Neural progenitor cell (in vitro differentiated cells): ENCODE results near the gene MFSD12. TPM values are rescaled to one million over a fixed set of nuclear protein-coding genes. Genes with fewer than 3 reads are reported as not detected.

Experiments used
- DNase-seq: peaks from one replicate; pipeline ENCODE4 v3.0.0-alpha.2; 2016; ENCODE audit warnings: low spot score
- H2AFZ ChIP-seq: fragments of 200-600 bp; sonication (generic); replicated peaks from 2 replicates; pipeline ENCODE4 v1.6.1; 2016; ENCODE audit warnings: antibody characterized with exemption
- H3F3A ChIP-seq: fragments of 200-600 bp; sonication (generic); 2 replicates; pipeline ENCODE4 v1.6.1; 2016; ENCODE audit warnings: antibody characterized with exemption, low read depth
- H3K27ac ChIP-seq: fragments of 200-600 bp; sonication (generic); 2 replicates; pipeline ENCODE4 v1.5.1; 2016; ENCODE audit warnings: mild to moderate bottlenecking
- H3K27me3 ChIP-seq: fragments of 200-600 bp; sonication (generic); 2 replicates; pipeline ENCODE4 v1.6.1; 2016; ENCODE audit warnings: mild to moderate bottlenecking, moderate library complexity
- H3K36me3 ChIP-seq: fragments of 200-600 bp; sonication (generic); 2 replicates; pipeline ENCODE4 v1.5.1; 2016
- H3K4me1 ChIP-seq: fragments of 200-600 bp; sonication (generic); 2 replicates; pipeline ENCODE4 v1.6.1; 2016; ENCODE audit warnings: mixed run types
- H3K4me2 ChIP-seq: fragments of 200-600 bp; sonication (generic); 2 replicates; pipeline ENCODE4 v1.6.1; 2016
- H3K4me3 ChIP-seq: fragments of 200-600 bp; sonication (generic); 2 replicates; pipeline ENCODE4 v1.5.1; 2016
- H3K79me2 ChIP-seq: fragments of 200-600 bp; sonication (generic); 2 replicates; pipeline ENCODE4 v1.6.1; 2016; ENCODE audit warnings: low read depth
- H3K9ac ChIP-seq: fragments of 200-600 bp; sonication (generic); 2 replicates; pipeline ENCODE4 v1.6.1; 2016
- H3K9me3 ChIP-seq: fragments of 200-600 bp; sonication (generic); 2 replicates; pipeline ENCODE4 v1.5.1; 2016; ENCODE audit warnings: low read depth
- H4K20me1 ChIP-seq: fragments of 200-600 bp; sonication (generic); 2 replicates; pipeline ENCODE4 v1.6.1; 2016; ENCODE audit warnings: low read depth
- H3K27ac Mint-ChIP-seq: 3 replicates; pipeline ENCODE4 v1.8.0; 2021; ENCODE audit warnings: mixed read lengths
- H3K27me3 Mint-ChIP-seq: 2 replicates; pipeline ENCODE4 v1.8.0; 2022; ENCODE audit warnings: low read depth, mild to moderate bottlenecking, inconsistent platforms, moderate library complexity, mixed read lengths; ENCODE audit not compliant: insufficient read depth
- H3K36me3 Mint-ChIP-seq: 3 replicates; pipeline ENCODE4 v1.8.0; 2021; ENCODE audit warnings: mixed read lengths
- H3K4me1 Mint-ChIP-seq: 3 replicates; pipeline ENCODE4 v1.8.0; 2021; ENCODE audit warnings: mixed read lengths
- H3K4me3 Mint-ChIP-seq: 3 replicates; pipeline ENCODE4 v1.8.0; 2021; ENCODE audit warnings: mild to moderate bottlenecking, moderate library complexity, mixed read lengths
- H3K9me3 Mint-ChIP-seq: 3 replicates; pipeline ENCODE4 v1.8.0; 2020; ENCODE audit warnings: mixed read lengths
- EZH2 ChIP-seq: fragments of 200-600 bp; sonication (generic); IDR thresholded peaks from 2 replicates; pipeline ENCODE4 v1.6.1; 2017; ENCODE audit warnings: antibody characterized with exemption, mild to moderate bottlenecking, moderate library complexity
- EZH2phosphoT487 ChIP-seq: fragments of 200-600 bp; sonication (generic); IDR thresholded peaks from 2 replicates; pipeline ENCODE4 v1.6.1; 2017; ENCODE audit warnings: antibody characterized with exemption
- total RNA-seq: library from RNA; depleted of rRNA; stranded (reverse); fragments of >200 nt; gene quantifications from 2 replicates; pipeline ENCODE4 v1.2.3, GENCODE V29; 2015; ENCODE audit warnings: low replicate concordance
- TF ChIP-seq, protein P1 (sequence below): fragments of 200-600 bp; sonication (generic); IDR thresholded peaks from 2 replicates; pipeline ENCODE4 v1.5.1; 2017; ENCODE audit warnings: antibody characterized with exemption, mild to moderate bottlenecking

Gene MFSD12
- total RNA-seq, 1 donor from 2014 or later = 34.1 TPM

DNA sequence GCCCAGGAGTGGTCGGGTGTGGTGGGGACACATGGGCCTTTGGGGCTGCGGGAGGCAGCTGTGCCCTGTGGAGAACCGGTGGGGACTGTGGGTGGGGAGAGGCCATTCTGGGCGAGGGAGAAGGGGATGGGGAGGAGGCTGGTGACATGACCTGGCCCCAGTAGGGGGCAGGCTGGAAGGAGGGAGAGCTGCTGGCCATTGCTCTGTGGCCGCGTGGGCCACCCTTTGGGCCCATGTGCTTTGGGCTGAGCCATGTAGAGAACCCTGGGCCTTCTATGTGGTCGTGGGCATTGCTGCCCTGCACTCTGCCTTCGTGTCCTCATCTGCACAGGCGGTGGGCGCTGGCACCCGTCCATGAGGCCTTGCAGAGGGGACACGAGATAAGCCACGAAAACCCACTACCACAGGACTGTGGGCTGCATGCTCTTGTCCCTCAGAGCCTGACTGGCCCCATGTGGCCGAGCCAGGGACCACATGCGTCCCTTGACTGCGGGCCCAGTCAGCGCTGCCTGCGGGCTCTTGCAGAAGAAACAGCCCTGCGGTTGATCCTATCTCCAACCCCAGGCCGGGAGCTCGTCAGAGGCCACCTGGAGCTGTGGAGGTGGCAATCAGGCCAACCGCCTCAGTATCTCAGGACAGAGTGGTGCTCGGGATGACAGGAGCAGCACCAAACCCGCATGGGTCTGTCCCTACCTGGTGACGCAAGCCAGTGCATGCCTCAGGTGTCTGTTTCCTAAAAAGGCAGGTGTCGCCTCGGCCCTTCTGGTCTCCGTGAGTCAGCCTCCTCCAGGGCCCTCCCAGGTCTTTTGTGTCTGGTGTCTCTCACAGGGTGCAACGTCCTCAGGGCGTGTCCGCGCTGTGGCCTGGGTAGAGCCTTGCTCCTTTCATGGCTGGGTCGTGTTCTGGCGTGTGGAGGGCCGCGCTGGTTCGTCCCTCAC, 37.0 kb downstream of the MFSD12 start:
- Histone ChIP-seq H3K79me2 (peaks cover 59% of the 10 kb centered on the region), H3K36me3 (no peaks in the 10 kb centered on the region), H3K27me3 (no peaks in the 10 kb centered on the region), H3F3A (no peaks in the 10 kb centered on the region), H3K4me1 (peaks cover 4% of the 10 kb centered on the region), H4K20me1 (peaks cover 98% of the 10 kb centered on the region), H3K4me3 (no peak overlapping the region), H3K9ac (no peak overlapping the region), H3K9me3 (no peaks in the 10 kb centered on the region), H3K4me2 (no peak overlapping the region), H3K27ac (no peak overlapping the region), H2AFZ (no peak overlapping the region)
- Mint-ChIP-seq H3K9me3 (no peaks in the 10 kb centered on the region), H3K4me3 (no peak overlapping the region), H3K36me3 (peaks cover 9% of the 10 kb centered on the region), H3K27me3 (no peaks in the 10 kb centered on the region), H3K4me1 (peaks cover 6% of the 10 kb centered on the region), H3K27ac (no peak overlapping the region)
- TF ChIP-seq EZH2phosphoT487 (no peak), EZH2 (no peak)
- TF ChIP-seq, protein P1, sequence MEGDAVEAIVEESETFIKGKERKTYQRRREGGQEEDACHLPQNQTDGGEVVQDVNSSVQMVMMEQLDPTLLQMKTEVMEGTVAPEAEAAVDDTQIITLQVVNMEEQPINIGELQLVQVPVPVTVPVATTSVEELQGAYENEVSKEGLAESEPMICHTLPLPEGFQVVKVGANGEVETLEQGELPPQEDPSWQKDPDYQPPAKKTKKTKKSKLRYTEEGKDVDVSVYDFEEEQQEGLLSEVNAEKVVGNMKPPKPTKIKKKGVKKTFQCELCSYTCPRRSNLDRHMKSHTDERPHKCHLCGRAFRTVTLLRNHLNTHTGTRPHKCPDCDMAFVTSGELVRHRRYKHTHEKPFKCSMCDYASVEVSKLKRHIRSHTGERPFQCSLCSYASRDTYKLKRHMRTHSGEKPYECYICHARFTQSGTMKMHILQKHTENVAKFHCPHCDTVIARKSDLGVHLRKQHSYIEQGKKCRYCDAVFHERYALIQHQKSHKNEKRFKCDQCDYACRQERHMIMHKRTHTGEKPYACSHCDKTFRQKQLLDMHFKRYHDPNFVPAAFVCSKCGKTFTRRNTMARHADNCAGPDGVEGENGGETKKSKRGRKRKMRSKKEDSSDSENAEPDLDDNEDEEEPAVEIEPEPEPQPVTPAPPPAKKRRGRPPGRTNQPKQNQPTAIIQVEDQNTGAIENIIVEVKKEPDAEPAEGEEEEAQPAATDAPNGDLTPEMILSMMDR = no peak
- DNase-seq = no peak

DNA sequence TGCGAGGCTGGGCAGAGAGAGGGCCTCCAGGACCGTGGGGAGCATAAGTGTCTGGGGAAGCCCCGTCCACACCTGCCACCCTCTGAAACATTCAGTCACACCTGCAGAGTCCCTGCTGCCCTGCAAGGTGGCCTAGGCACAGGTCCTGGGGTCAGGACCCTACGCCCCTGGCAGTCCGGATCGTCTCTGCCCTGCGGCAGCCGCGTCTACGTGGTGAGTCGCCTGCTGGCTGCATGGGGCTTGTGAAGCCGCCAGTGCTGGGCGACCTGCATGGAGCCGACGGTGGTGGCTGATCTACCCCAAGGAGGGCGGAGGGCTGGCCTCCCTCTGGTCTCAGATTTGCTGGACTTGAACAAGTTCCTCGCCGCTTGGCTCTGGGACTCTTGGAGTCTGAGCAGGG, 38.3 kb downstream of the MFSD12 start:
- Mint-ChIP-seq H3K27me3 (no peaks in the 10 kb centered on the region), H3K4me1 (peaks cover 11% of the 10 kb centered on the region), H3K4me3 (no peak overlapping the region), H3K9me3 (no peaks in the 10 kb centered on the region), H3K36me3 (peaks cover 6% of the 10 kb centered on the region), H3K27ac (no peak overlapping the region)
- peaks cover 100% of the 10 kb centered on the region for H4K20me1 ChIP-seq
- no peaks in the 10 kb centered on the region for H3K36me3 ChIP-seq
- H3K4me1 ChIP-seq = peaks cover 4% of the 10 kb centered on the region
- H3K79me2 ChIP-seq = peaks cover 72% of the 10 kb centered on the region
- no peak overlapping the region for H3K4me2 ChIP-seq
- H2AFZ ChIP-seq = no peak overlapping the region
- H3K9ac ChIP-seq = no peak overlapping the region
- TF ChIP-seq EZH2phosphoT487 = no peak
- TF ChIP-seq, protein P1 = no peak
- TF ChIP-seq EZH2 = no peak
- H3F3A ChIP-seq = no peaks in the 10 kb centered on the region
- no peaks in the 10 kb centered on the region for H3K27me3 ChIP-seq
- H3K4me3 ChIP-seq = no peak overlapping the region
- H3K9me3 ChIP-seq = no peaks in the 10 kb centered on the region
- no peak for DNase-seq
- H3K27ac ChIP-seq = no peak overlapping the region

DNA sequence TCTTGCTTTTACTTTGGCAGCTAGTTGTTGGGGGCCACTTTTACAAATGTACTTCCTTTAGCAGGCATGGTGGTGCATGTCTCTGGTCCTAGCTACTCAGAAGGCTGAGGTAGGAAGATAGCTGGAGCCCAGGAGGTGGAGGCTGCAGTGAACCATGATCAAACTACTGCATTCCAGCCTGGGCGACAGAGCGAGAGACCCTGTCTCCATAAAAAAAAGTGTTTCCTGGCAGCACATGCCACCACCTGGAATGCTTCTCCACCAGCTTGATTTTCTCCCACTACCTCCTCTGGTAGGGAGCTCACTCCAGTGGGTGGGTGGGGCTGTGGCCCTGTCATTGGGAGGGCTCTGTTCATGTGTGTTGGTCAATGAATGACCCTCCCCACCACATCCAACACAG, 38.7 kb downstream of the MFSD12 start:
- Mint-ChIP-seq H3K4me3 (no peak overlapping the region), H3K9me3 (no peaks in the 10 kb centered on the region), H3K27me3 (no peaks in the 10 kb centered on the region), H3K4me1 (peaks cover 12% of the 10 kb centered on the region), H3K27ac (no peak overlapping the region), H3K36me3 (peaks cover 6% of the 10 kb centered on the region)
- Histone ChIP-seq H3K79me2 (peaks cover 77% of the 10 kb centered on the region), H2AFZ (no peak overlapping the region), H3K4me2 (no peak overlapping the region), H3K36me3 (no peaks in the 10 kb centered on the region), H3K4me3 (no peak overlapping the region), H4K20me1 (peaks cover 100% of the 10 kb centered on the region), H3K4me1 (peaks cover 4% of the 10 kb centered on the region), H3K9me3 (no peaks in the 10 kb centered on the region), H3K9ac (no peak overlapping the region), H3F3A (no peaks in the 10 kb centered on the region), H3K27me3 (no peaks in the 10 kb centered on the region), H3K27ac (no peak overlapping the region)
- TF ChIP-seq EZH2 = no peak
- no peak for TF ChIP-seq EZH2phosphoT487
- TF ChIP-seq, protein P1 = no peak
- no peak for DNase-seq
